ENCODE measurements around the gene BICRAL.
A peak's percentile ranks its signal among the peaks of the same experiment; 100 is the strongest.
"Not testable (repeated sequence)": the region's sequence is repeated elsewhere in the genome, so short reads cannot be mapped to it uniquely, and the experiment has no call there.

BICRAL gene

GRCh38 chr6:42901538-42901957 lies 119.7 kb downstream of the BICRAL start:
- peak; percentile 62 for DNase-seq (ENCODE audit: low spot score)
- in situ Hi-C loops (cut with MboI; ENCODE audit: low sequenced_read_pairs, unreplicated experiment) = no loop called here
- peak; percentile 83 for TF ChIP-seq CTCF (IDR thresholded peaks at IDR 0.05; ENCODE audit: borderline replicate concordance, control extremely low read depth, extremely low read depth, insufficient read depth, missing control alignments)

- in situ Hi-C loops (cut with MboI; ENCODE audit: low sequenced_read_pairs, unreplicated experiment); DNase-seq (ENCODE audit: low spot score): not testable (repeated sequence)
These were observed 120.8 kb downstream of the BICRAL start for GRCh38 chr6:42902429-42903263.

GRCh38 chr6:42904467-42904866 lies 122.6 kb downstream of the BICRAL start:
- no peak for DNase-seq (ENCODE audit: low spot score)
- in situ Hi-C loops (cut with MboI; ENCODE audit: low sequenced_read_pairs, unreplicated experiment) = no loop called here
- TF ChIP-seq CTCF (IDR thresholded peaks at IDR 0.05; ENCODE audit: borderline replicate concordance, control extremely low read depth, extremely low read depth, insufficient read depth, missing control alignments) = no peak

DNA sequence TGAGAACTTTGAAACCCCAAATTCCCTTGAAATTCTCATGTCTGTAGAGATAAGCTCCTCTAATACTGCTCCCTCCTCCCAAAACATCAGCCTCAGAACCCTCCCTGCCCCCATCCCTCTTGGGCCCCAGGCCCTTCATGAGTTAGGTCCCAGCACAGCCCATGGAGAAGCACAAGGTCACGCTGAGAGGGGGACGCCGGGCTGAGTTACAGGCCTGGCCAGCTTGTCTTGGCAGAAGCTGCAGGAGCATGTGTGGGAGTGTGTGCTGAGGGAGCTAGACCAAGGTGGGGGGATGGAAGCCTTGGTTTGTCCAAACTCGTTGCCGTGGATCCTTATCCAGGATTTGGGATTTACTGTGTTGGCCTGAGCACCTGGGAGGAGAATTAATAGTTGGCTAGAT lies 125.5 kb downstream of the BICRAL start:
- DNase-seq (ENCODE audit: low spot score) = no peak
- in situ Hi-C loops (cut with MboI; ENCODE audit: low sequenced_read_pairs, unreplicated experiment) = loop anchor here (5.0 kb wide), 1 partner anchor 235 kb away; no protein-coding TSS in a partner anchor
- TF ChIP-seq CTCF (IDR thresholded peaks at IDR 0.05; ENCODE audit: borderline replicate concordance, control extremely low read depth, extremely low read depth, insufficient read depth, missing control alignments) = no peak

- in situ Hi-C loops (cut with MboI; ENCODE audit: low sequenced_read_pairs, unreplicated experiment) = loop anchor here (5.0 kb wide), 1 partner anchor 232 kb away; no protein-coding TSS in a partner anchor
- DNase-seq (ENCODE audit: low spot score) = no peak
These were observed 128.0 kb downstream of the BICRAL start for GRCh38 chr6:42909835-42910234.

GRCh38 chr6:42911171-42912021 lies 129.5 kb downstream of the BICRAL start:
- TF ChIP-seq CTCF (IDR thresholded peaks at IDR 0.05; ENCODE audit: borderline replicate concordance, control extremely low read depth, extremely low read depth, insufficient read depth, missing control alignments) = no peak
- no peak for DNase-seq (ENCODE audit: low spot score)
- in situ Hi-C loops (cut with MboI; ENCODE audit: low sequenced_read_pairs, unreplicated experiment) = no loop called here

More at GRCh38 chr6:42909835-42910234, 128.0 kb downstream of the BICRAL start:
- no peak for TF ChIP-seq CTCF (IDR thresholded peaks at IDR 0.05; ENCODE audit: borderline replicate concordance, control extremely low read depth, extremely low read depth, insufficient read depth, missing control alignments)
